ENCODE results near the gene GPC1. TPM values are rescaled to one million over a fixed set of nuclear protein-coding genes. Genes with fewer than 3 reads are reported as not detected.

GPC1 gene
- total RNA-seq, 2 experiments from 2014 or later = 3.4 to 4.7 TPM

- Mint-ChIP-seq H3K4me3 (no peak overlapping the region), H3K27ac (no peak overlapping the region), H3K27me3 (peaks cover 8% of the 10 kb centered on the region), H3K36me3 (no peaks in the 10 kb centered on the region), H3K4me1 (no peaks in the 10 kb centered on the region), H3K9me3 (no peaks in the 10 kb centered on the region)
- DNase-seq (no peak), ATAC-seq (ENCODE audit: low read depth) (no peak)
- POLR2A ChIA-PET = no interaction called here
Observed at GRCh38 chr2:240412975-240413812, 22.3 kb upstream of the GPC1 start.

- no peak overlapping the region for H3K4me3 Mint-ChIP-seq
- peaks cover 7% of the 10 kb centered on the region for H3K27me3 Mint-ChIP-seq
- no peaks in the 10 kb centered on the region for H3K36me3 Mint-ChIP-seq
- no peaks in the 10 kb centered on the region for H3K4me1 Mint-ChIP-seq
- H3K27ac Mint-ChIP-seq = no peak overlapping the region
- peaks cover 6% of the 10 kb centered on the region for H3K9me3 Mint-ChIP-seq
- DNase-seq (no peak), ATAC-seq (ENCODE audit: low read depth) (no peak)
- POLR2A ChIA-PET = no interaction called here
Observed at GRCh38 chr2:240413813-240414429, 21.5 kb upstream of the GPC1 start.

GRCh38 chr2:240416821-240417220 lies 18.6 kb upstream of the GPC1 start:
- no peaks in the 10 kb centered on the region for H3K4me1 Mint-ChIP-seq
- H3K4me3 Mint-ChIP-seq = no peak overlapping the region
- peaks cover 7% of the 10 kb centered on the region for H3K9me3 Mint-ChIP-seq
- H3K36me3 Mint-ChIP-seq = peaks cover 2% of the 10 kb centered on the region
- POLR2A ChIA-PET = no interaction called here
- peaks cover 5% of the 10 kb centered on the region for H3K27me3 Mint-ChIP-seq
- DNase-seq (no peak), ATAC-seq (ENCODE audit: low read depth) (no peak)
- H3K27ac Mint-ChIP-seq = no peak overlapping the region

GRCh38 chr2:240418311-240418710 lies 17.2 kb upstream of the GPC1 start:
- H3K36me3 Mint-ChIP-seq = peaks cover 2% of the 10 kb centered on the region
- ATAC-seq (ENCODE audit: low read depth) (no peak), DNase-seq (no peak)
- H3K9me3 Mint-ChIP-seq = peaks cover 9% of the 10 kb centered on the region
- H3K4me1 Mint-ChIP-seq = no peaks in the 10 kb centered on the region
- H3K4me3 Mint-ChIP-seq = no peak overlapping the region
- H3K27ac Mint-ChIP-seq = no peak overlapping the region
- POLR2A ChIA-PET = no interaction called here
- peaks cover 7% of the 10 kb centered on the region for H3K27me3 Mint-ChIP-seq

GRCh38 chr2:240419271-240419670 lies 16.2 kb upstream of the GPC1 start:
- Mint-ChIP-seq H3K27me3 (peaks cover 6% of the 10 kb centered on the region), H3K27ac (no peak overlapping the region), H3K4me1 (no peaks in the 10 kb centered on the region), H3K36me3 (peaks cover 2% of the 10 kb centered on the region), H3K4me3 (no peak overlapping the region), H3K9me3 (peaks cover 9% of the 10 kb centered on the region)
- POLR2A ChIA-PET = no interaction called here
- DNase-seq = no peak
- ATAC-seq (ENCODE audit: low read depth) = no peak

GRCh38 chr2:240419723-240420122 lies 15.7 kb upstream of the GPC1 start:
- H3K4me3 Mint-ChIP-seq = no peak overlapping the region
- H3K27me3 Mint-ChIP-seq = peaks cover 2% of the 10 kb centered on the region
- POLR2A ChIA-PET = no interaction called here
- H3K9me3 Mint-ChIP-seq = peaks cover 9% of the 10 kb centered on the region
- DNase-seq (no peak), ATAC-seq (ENCODE audit: low read depth) (no peak)
- peaks cover 2% of the 10 kb centered on the region for H3K36me3 Mint-ChIP-seq
- no peak overlapping the region for H3K27ac Mint-ChIP-seq
- H3K4me1 Mint-ChIP-seq = no peaks in the 10 kb centered on the region

- Mint-ChIP-seq H3K4me3 (no peak overlapping the region), H3K9me3 (peaks cover 11% of the 10 kb centered on the region), H3K4me1 (no peaks in the 10 kb centered on the region), H3K36me3 (peaks cover 2% of the 10 kb centered on the region), H3K27ac (no peak overlapping the region), H3K27me3 (peaks cover 2% of the 10 kb centered on the region)
- POLR2A ChIA-PET = no interaction called here
- ATAC-seq (ENCODE audit: low read depth) (no peak), DNase-seq (no peak)
Observed at GRCh38 chr2:240420206-240421104, 15.0 kb upstream of the GPC1 start.

- Mint-ChIP-seq H3K4me3 (no peak overlapping the region), H3K36me3 (peaks cover 2% of the 10 kb centered on the region), H3K9me3 (peaks cover 11% of the 10 kb centered on the region), H3K4me1 (no peaks in the 10 kb centered on the region), H3K27me3 (peaks cover 2% of the 10 kb centered on the region), H3K27ac (no peak overlapping the region)
- no peak for ATAC-seq (ENCODE audit: low read depth)
- DNase-seq = no peak
- POLR2A ChIA-PET = no interaction called here
Observed at GRCh38 chr2:240421381-240421780, 14.1 kb upstream of the GPC1 start.

GRCh38 chr2:240422658-240423329 lies 12.7 kb upstream of the GPC1 start:
- Mint-ChIP-seq H3K4me3 (no peak overlapping the region), H3K9me3 (peaks cover 13% of the 10 kb centered on the region), H3K4me1 (peaks cover 5% of the 10 kb centered on the region), H3K36me3 (peaks cover 2% of the 10 kb centered on the region), H3K27me3 (peaks cover 7% of the 10 kb centered on the region), H3K27ac (no peak overlapping the region)
- no peak for ATAC-seq (ENCODE audit: low read depth)
- POLR2A ChIA-PET = no interaction called here
- DNase-seq = no peak

- DNase-seq = no peak
- peaks cover 2% of the 10 kb centered on the region for H3K36me3 Mint-ChIP-seq
- no peak overlapping the region for H3K4me3 Mint-ChIP-seq
- no peak overlapping the region for H3K27ac Mint-ChIP-seq
- H3K4me1 Mint-ChIP-seq = peaks cover 14% of the 10 kb centered on the region
- POLR2A ChIA-PET = no interaction called here
- H3K27me3 Mint-ChIP-seq = peaks cover 11% of the 10 kb centered on the region
- peaks cover 8% of the 10 kb centered on the region for H3K9me3 Mint-ChIP-seq
- ATAC-seq (ENCODE audit: low read depth) = no peak
Observed at GRCh38 chr2:240423788-240424191, 11.7 kb upstream of the GPC1 start.

- H3K4me3 Mint-ChIP-seq = no peak overlapping the region
- DNase-seq (no peak), ATAC-seq (ENCODE audit: low read depth) (no peak)
- H3K4me1 Mint-ChIP-seq = peaks cover 17% of the 10 kb centered on the region
- H3K9me3 Mint-ChIP-seq = peaks cover 8% of the 10 kb centered on the region
- H3K36me3 Mint-ChIP-seq = peaks cover 2% of the 10 kb centered on the region
- POLR2A ChIA-PET = no interaction called here
- H3K27ac Mint-ChIP-seq = no peak overlapping the region
- H3K27me3 Mint-ChIP-seq = peaks cover 14% of the 10 kb centered on the region
Observed at GRCh38 chr2:240424341-240425235, 10.9 kb upstream of the GPC1 start.

GRCh38 chr2:240425236-240425615 lies 10.2 kb upstream of the GPC1 start:
- ATAC-seq (ENCODE audit: low read depth) = no peak
- H3K27ac Mint-ChIP-seq = no peak overlapping the region
- peaks cover 17% of the 10 kb centered on the region for H3K4me1 Mint-ChIP-seq
- peaks cover 1% of the 10 kb centered on the region for H3K36me3 Mint-ChIP-seq
- POLR2A ChIA-PET = no interaction called here
- DNase-seq = no peak
- H3K9me3 Mint-ChIP-seq = peaks cover 7% of the 10 kb centered on the region
- H3K27me3 Mint-ChIP-seq = peaks cover 14% of the 10 kb centered on the region
- no peak overlapping the region for H3K4me3 Mint-ChIP-seq
